Naive thymus-derived CD8-positive, alpha-beta T cell (primary cell): ENCODE data around the gene ANXA10. TPM values are rescaled to one million over a fixed set of nuclear protein-coding genes. Genes with fewer than 3 reads are reported as not detected.
"Not testable (repeated sequence)": the region's sequence is repeated elsewhere in the genome, so short reads cannot be mapped to it uniquely, and the experiment has no call there.

Experiments
- ATAC-seq, 2 donors: fragments of 150-1000 bp; cut with Tn5 transposase in 1 of 2; sonication (Bioruptor Pico), chemical (Tn5 transposase) in 1 of 2; 1 replicate in 1 of 2; 2 replicates in 1 of 2; pipeline ENCODE4 v1.10.0; 2021; ENCODE audit warnings: mild to moderate bottlenecking in 2 of 2, moderate library complexity in 2 of 2
- POLR2A ChIA-PET: fragments of 350-600 bp; sonication (Branson Sonifier 250); formaldehyde crosslinking; loops from one replicate; lab custom pipeline; 2021; ENCODE audit warnings: antibody characterized with exemption; lab: Charles Lee
- DNase-seq, 10 donors: peaks; one replicate each; pipeline versions ENCODE4 v3.0.0 to v3.0.0-alpha.2; 2020 to 2022
- H3K27ac Mint-ChIP-seq, 10 donors: one replicate each; pipeline ENCODE4 v1.8.0; 2020 to 2022; ENCODE audit warnings: mild to moderate bottlenecking in 10 of 10, mixed read lengths in 10 of 10, moderate library complexity in 4 of 10, inconsistent platforms in 1 of 10
- H3K27me3 Mint-ChIP-seq, 5 donors: one replicate each; pipeline ENCODE4 v1.8.0; 2021 to 2022; ENCODE audit warnings: mixed read lengths in 5 of 5
- H3K36me3 Mint-ChIP-seq, 3 donors: one replicate each; pipeline ENCODE4 v1.8.0; 2020 to 2022; ENCODE audit warnings: mixed read lengths in 3 of 3, mild to moderate bottlenecking in 2 of 3, inconsistent platforms in 1 of 3
- H3K4me1 Mint-ChIP-seq, 4 donors: one replicate each; pipeline ENCODE4 v1.8.0; 2021 to 2022; ENCODE audit warnings: mixed read lengths in 4 of 4
- H3K4me3 Mint-ChIP-seq, 10 donors: one replicate each; pipeline ENCODE4 v1.8.0; 2020 to 2022; ENCODE audit warnings: mild to moderate bottlenecking in 10 of 10, mixed read lengths in 10 of 10, moderate library complexity in 6 of 10, inconsistent platforms in 1 of 10
- H3K9me3 Mint-ChIP-seq, 9 donors: one replicate each; pipeline ENCODE4 v1.8.0; 2020 to 2022; ENCODE audit warnings: mixed read lengths in 9 of 9, mild to moderate bottlenecking in 3 of 9, inconsistent platforms in 1 of 9, moderate library complexity in 1 of 9
- polyA plus RNA-seq, 3 donors: library from polyadenylated mRNA; unstranded; fragments of 300-500 nt; fragmentation: Illumina TruSeq; gene quantifications; one replicate each; pipeline ENCODE4 v1.2.3, GENCODE V29; 2021
- total RNA-seq, 8 experiments: library from RNA in 2 of 8; stranded (reverse) in 2 of 8; gene quantifications; one replicate each; pipeline ENCODE4 v1.2.3 and lab custom pipeline; 2021 to 2026

ANXA10 gene
- total and polyA plus RNA-seq, 5 experiments from 2014 or later = not detected

- Mint-ChIP-seq H3K36me3 (no peaks in the 10 kb centered on the region), H3K27me3 (no peaks in the 10 kb centered on the region), H3K27ac (no peak overlapping the region), H3K9me3 (no peaks in the 10 kb centered on the region), H3K4me3 (no peak overlapping the region), H3K4me1 (no peaks in the 10 kb centered on the region)
- DNase-seq (no peak), ATAC-seq (no peak)
- POLR2A ChIA-PET = no interaction called here
Measured at GRCh38 chr4:168177546-168178149, 85.3 kb downstream of the ANXA10 start.

DNA sequence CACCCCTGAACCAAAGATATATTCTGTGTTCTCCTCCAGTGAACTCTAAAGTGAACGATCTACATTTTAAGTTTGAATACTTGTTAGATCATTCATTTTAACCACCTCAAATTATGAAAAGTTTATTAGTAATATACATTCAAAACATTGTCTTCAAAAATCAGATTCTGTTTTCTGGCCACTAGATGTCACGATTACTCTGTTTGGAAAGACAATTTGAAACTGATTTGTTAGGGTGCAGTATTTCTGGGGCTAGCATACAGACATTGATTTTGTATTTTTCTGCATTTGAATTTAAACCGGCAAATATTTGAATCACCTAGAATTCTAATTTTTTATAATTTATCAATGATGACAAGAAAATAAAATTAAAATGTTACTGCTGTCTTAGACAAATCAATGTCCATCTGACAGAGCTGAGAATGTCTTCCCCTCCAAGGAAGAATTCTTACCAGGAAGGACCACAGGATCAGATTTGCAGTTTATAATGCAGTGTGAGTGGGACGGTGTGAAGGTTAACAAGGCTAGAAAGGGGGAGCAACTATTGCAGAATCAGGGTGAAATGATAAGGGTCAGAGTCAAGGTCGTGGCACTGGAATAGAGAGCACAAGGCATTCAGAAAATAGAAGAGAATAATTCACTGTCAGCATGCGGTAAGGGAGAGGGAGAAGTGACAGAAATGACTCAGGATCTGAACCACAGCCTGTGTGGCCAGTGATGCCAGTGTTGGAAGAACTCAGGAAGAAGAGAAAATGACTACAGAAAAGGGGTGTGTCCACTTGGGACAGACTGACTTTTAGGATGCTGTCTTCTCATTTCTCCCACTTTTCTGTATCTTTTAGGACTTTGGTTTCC is 91.6 kb downstream of the ANXA10 start:
- Mint-ChIP-seq H3K27ac (no peak overlapping the region), H3K36me3 (peaks cover 0 to 8% (median 4%) of the 10 kb centered on the region in 3 donors), H3K27me3 (peaks cover 0 to 2% (median 0%) of the 10 kb centered on the region in 5 donors), H3K4me3 (no peak overlapping the region), H3K9me3 (no peaks in the 10 kb centered on the region), H3K4me1 (peaks cover 0 to 2% (median 0%) of the 10 kb centered on the region in 4 donors)
- POLR2A ChIA-PET = no interaction called here
- ATAC-seq (no peak), DNase-seq (peak in 3 of 10 donors; percentile 9 to 18 (median 12))

GRCh38 chr4:168188754-168189153 is 96.4 kb downstream of the ANXA10 start:
- Mint-ChIP-seq H3K4me1 (peaks cover 0 to 2% (median 0%) of the 10 kb centered on the region in 4 donors), H3K36me3 (peaks cover 0 to 11% (median 4%) of the 10 kb centered on the region in 3 donors), H3K27me3 (peaks cover 0 to 2% (median 0%) of the 10 kb centered on the region in 5 donors), H3K4me3 (no peak overlapping the region), H3K27ac (no peak overlapping the region), H3K9me3 (no peaks in the 10 kb centered on the region)
- POLR2A ChIA-PET = no interaction called here
- DNase-seq = no peak
- no peak for ATAC-seq

DNA sequence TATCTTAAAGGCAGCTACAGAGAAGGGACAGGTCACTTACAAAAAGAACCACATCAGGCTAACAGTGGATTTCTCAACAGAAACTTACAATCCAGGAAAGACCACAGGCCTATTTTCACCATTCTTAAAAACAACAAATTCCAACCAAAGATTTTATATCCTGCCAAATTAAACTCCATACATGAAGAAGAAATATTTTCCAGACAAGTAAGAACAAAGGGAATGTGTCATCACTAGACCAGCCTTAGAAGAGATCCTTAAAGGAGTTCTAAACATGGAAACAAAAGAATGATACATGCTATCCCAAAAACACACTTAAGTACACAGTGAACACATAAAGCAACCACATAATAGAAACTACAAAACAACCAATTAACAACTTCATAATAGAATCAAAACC is 105.6 kb downstream of the ANXA10 start:
- no peaks in the 10 kb centered on the region for H3K27me3 Mint-ChIP-seq
- no peak for DNase-seq
- no peak overlapping the region for H3K4me3 Mint-ChIP-seq
- no peak overlapping the region for H3K27ac Mint-ChIP-seq
- H3K9me3 Mint-ChIP-seq = peaks cover 4 to 16% (median 10%) of the 10 kb centered on the region in 9 donors
- H3K4me1 Mint-ChIP-seq = peaks cover 0 to 2% (median 0%) of the 10 kb centered on the region in 4 donors
- POLR2A ChIA-PET = no interaction called here
- peaks cover 0 to 16% (median 9%) of the 10 kb centered on the region in 3 donors for H3K36me3 Mint-ChIP-seq
- no peak for ATAC-seq

DNA sequence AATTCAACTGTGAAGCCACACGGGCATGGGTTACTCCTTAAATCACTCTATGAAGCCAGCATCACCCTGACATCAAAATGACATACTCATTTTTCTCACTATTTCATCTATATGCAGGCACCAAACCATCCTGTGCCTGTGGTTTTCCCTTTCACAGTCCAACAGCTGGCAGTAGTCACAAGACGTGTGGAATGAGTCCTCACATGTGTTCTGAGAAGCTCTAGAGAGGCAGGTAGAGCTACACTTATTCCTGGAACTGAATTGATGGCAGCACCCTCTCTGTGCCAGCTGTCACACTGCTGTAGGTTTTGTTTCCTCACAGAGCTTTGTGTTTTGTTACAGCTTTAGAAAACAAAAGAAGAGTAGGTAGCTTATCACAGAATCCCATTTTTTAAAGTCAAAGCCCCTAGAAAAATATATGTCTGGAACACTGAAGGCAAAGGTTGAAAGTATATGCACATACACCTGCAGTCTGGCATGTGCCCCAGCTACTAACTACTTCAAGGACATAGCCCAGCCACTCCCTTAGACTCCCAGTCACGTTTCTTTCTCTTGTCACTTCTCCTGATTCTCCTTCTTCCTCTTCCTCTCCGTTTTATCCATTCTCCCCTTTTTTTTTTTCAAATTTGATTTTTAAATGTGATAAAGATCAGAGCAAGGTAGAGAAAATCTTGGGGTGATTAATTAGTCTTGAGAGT is 107.1 kb downstream of the ANXA10 start:
- no peak for DNase-seq
- H3K36me3 Mint-ChIP-seq = peaks cover 2 to 20% (median 14%) of the 10 kb centered on the region in 3 donors
- no peak overlapping the region for H3K4me3 Mint-ChIP-seq
- H3K27me3 Mint-ChIP-seq = no peaks in the 10 kb centered on the region
- peaks cover 0 to 2% (median 0%) of the 10 kb centered on the region in 4 donors for H3K4me1 Mint-ChIP-seq
- H3K27ac Mint-ChIP-seq = peak overlapping the region in 1 of 10 donors; percentile 9
- POLR2A ChIA-PET = no interaction called here
- ATAC-seq = no peak
- peaks cover 9 to 29% (median 20%) of the 10 kb centered on the region in 9 donors for H3K9me3 Mint-ChIP-seq

DNA sequence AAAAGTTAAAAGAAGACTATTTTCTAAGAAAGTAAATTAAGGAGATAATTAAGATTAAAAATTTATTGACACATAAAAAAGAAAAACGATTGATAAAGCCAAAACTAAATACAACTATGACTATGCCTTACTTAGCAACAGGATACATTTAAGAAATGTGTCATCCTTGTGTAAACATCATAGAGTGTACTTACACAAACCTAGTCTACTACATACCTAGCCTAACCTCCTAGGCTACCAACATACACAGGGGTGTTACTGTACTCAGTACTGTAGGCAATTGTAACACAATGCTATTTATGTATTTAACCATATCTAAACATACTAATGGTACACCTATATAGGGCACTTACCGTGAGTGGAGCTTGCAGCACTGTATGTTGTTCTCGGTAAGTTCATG is 108.3 kb downstream of the ANXA10 start:
- ATAC-seq (no peak), DNase-seq (no peak)
- H3K36me3 Mint-ChIP-seq = peaks cover 2 to 32% (median 23%) of the 10 kb centered on the region in 3 donors
- H3K4me1 Mint-ChIP-seq = peaks cover 0 to 2% (median 0%) of the 10 kb centered on the region in 4 donors
- no peak overlapping the region for H3K27ac Mint-ChIP-seq
- no peak overlapping the region for H3K4me3 Mint-ChIP-seq
- POLR2A ChIA-PET = no interaction called here
- H3K9me3 Mint-ChIP-seq = peaks cover 15 to 42% (median 27%) of the 10 kb centered on the region in 9 donors
- no peaks in the 10 kb centered on the region for H3K27me3 Mint-ChIP-seq

DNA sequence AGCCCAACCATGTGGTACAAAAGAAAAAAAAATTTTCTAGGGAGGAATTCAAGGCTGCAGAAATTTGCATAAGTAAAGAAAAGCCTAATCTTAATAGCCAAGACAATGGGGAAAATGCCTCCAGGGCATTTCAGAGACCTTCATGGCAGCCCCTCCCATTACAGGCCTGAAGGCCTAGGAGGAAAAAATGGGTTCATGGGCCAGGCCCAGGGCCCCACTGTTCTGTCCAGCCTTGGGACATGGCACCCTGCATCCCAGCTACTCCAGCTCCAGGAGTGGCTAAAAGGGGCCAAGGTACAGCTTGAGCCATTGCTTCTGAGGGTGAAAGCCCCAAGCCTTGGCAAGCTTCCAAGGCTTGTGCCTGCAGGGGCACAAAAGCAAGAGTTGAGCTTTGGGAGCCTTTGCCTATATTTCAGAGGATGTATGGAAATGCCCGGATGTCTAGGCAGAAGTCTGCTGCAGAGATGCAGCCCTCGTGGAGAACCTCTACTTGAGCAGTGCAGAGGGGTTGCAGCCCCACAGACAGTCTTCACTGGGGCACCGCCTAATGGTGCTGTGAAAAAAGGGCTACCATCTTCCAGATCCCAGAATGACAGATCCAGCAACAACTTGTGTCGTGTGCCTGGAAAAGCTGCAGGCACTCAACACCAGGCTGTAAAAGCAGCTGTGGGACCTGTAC is 111.0 kb downstream of the ANXA10 start:
- no peak for ATAC-seq
- no peak for DNase-seq
- no peak overlapping the region for H3K4me3 Mint-ChIP-seq
- POLR2A ChIA-PET = no interaction called here
- H3K9me3 Mint-ChIP-seq = peaks cover 19 to 47% (median 31%) of the 10 kb centered on the region in 9 donors
- no peak overlapping the region for H3K27ac Mint-ChIP-seq
- H3K36me3 Mint-ChIP-seq = peaks cover 2 to 44% (median 37%) of the 10 kb centered on the region in 3 donors
- H3K4me1 Mint-ChIP-seq = no peaks in the 10 kb centered on the region
- no peaks in the 10 kb centered on the region for H3K27me3 Mint-ChIP-seq

DNA sequence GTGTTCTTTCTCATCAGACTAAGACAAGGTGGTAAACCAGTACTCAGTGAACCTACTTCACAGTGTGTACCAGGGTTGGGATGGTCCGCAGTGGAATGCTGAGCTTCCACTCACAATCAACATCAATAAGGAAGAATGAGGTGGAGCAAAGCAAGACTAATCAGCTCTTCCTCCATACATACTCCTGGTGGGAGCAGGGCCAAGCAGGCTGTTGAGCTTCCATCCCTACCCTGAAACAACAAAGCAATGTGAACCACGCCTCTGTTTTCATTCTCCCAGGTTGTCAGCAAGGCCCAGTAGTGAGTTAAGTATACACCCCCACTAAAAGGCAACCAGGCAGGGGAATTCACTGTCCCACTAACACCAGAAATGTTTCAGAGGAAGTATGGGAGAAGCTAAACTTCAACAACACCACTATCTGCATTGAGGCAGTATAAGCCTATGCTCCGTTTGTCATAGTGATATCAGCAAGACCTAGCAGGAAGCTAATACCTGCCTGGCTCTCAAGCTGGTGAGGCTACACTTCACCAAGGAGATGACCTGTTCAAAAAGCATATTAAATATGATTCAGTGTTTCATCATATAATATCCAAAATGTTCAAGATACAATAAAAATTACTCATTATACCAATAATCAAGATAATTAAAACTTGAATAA is 116.7 kb downstream of the ANXA10 start:
- no peak for DNase-seq
- ATAC-seq = no peak
- Mint-ChIP-seq H3K27ac (no peak overlapping the region), H3K4me1 (peaks cover 0 to 2% (median under 1%) of the 10 kb centered on the region in 4 donors), H3K9me3 (peaks cover 10 to 43% (median 20%) of the 10 kb centered on the region in 9 donors), H3K36me3 (peaks cover 6 to 57% (median 30%) of the 10 kb centered on the region in 3 donors), H3K4me3 (no peak overlapping the region), H3K27me3 (no peaks in the 10 kb centered on the region)
- POLR2A ChIA-PET = no interaction called here

- no peaks in the 10 kb centered on the region for H3K27me3 Mint-ChIP-seq
- POLR2A ChIA-PET = no interaction called here
- no peak overlapping the region for H3K27ac Mint-ChIP-seq
- H3K4me1 Mint-ChIP-seq = peaks cover 0 to 2% (median under 1%) of the 10 kb centered on the region in 4 donors
- DNase-seq = no peak
- H3K36me3 Mint-ChIP-seq = peaks cover 39 to 65% (median 42%) of the 10 kb centered on the region in 3 donors
- peaks cover 0 to 42% (median 13%) of the 10 kb centered on the region in 9 donors for H3K9me3 Mint-ChIP-seq
- ATAC-seq = no peak
- H3K4me3 Mint-ChIP-seq = no peak overlapping the region
Measured at GRCh38 chr4:168212656-168213055, 120.3 kb downstream of the ANXA10 start.

GRCh38 chr4:168213511-168213910 is 121.2 kb downstream of the ANXA10 start:
- H3K27me3 Mint-ChIP-seq, H3K4me1 Mint-ChIP-seq, DNase-seq, H3K27ac Mint-ChIP-seq, POLR2A ChIA-PET, ATAC-seq, H3K4me3 Mint-ChIP-seq: not testable (repeated sequence)
- Mint-ChIP-seq H3K36me3 (peaks cover 48 to 67% (median 51%) of the 10 kb centered on the region in 3 donors), H3K9me3 (peaks cover 0 to 44% (median 19%) of the 10 kb centered on the region in 9 donors)

GRCh38 chr4:168218645-168219044 is 126.3 kb downstream of the ANXA10 start:
- POLR2A ChIA-PET = no interaction called here
- Mint-ChIP-seq H3K9me3 (peaks cover 0 to 29% (median 13%) of the 10 kb centered on the region in 9 donors), H3K4me1 (peaks cover 3 to 6% (median 3%) of the 10 kb centered on the region in 4 donors), H3K36me3 (peaks cover 75 to 85% (median 80%) of the 10 kb centered on the region in 3 donors), H3K27ac (no peak overlapping the region), H3K4me3 (no peak overlapping the region), H3K27me3 (no peaks in the 10 kb centered on the region)
- ATAC-seq (no peak), DNase-seq (no peak)

- ATAC-seq = no peak
- peaks cover 56 to 86% (median 69%) of the 10 kb centered on the region in 3 donors for H3K36me3 Mint-ChIP-seq
- H3K9me3 Mint-ChIP-seq = peaks cover 0 to 12% (median 0%) of the 10 kb centered on the region in 9 donors
- DNase-seq = no peak
- peaks cover 3 to 6% (median 4%) of the 10 kb centered on the region in 4 donors for H3K4me1 Mint-ChIP-seq
- POLR2A ChIA-PET = no interaction called here
- no peaks in the 10 kb centered on the region for H3K27me3 Mint-ChIP-seq
- H3K27ac Mint-ChIP-seq = peak overlapping the region in 3 of 10 donors; percentile 15 to 65 (median 37)
- H3K4me3 Mint-ChIP-seq = no peak overlapping the region
Measured at GRCh38 chr4:168220893-168221292, 128.6 kb downstream of the ANXA10 start.
